ENCODE data around the gene PPTC7. TPM values are rescaled to one million over a fixed set of nuclear protein-coding genes. Genes with fewer than 3 reads are reported as not detected.
"Not testable (repeated sequence)": the region's sequence is repeated elsewhere in the genome, so short reads cannot be mapped to it uniquely, and the experiment has no call there.

PPTC7 gene, protein sequence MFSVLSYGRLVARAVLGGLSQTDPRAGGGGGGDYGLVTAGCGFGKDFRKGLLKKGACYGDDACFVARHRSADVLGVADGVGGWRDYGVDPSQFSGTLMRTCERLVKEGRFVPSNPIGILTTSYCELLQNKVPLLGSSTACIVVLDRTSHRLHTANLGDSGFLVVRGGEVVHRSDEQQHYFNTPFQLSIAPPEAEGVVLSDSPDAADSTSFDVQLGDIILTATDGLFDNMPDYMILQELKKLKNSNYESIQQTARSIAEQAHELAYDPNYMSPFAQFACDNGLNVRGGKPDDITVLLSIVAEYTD
- total RNA-seq: 10 to 100 TPM; 30.7 to 32.4 TPM
- long read RNA-seq, full-length matches to known transcripts: 10 of 23 reads
- long read RNA-seq, partial matches to known transcripts: 1 of 23 reads
- long read RNA-seq, other reads (novel, unspliced or antisense): 12 of 23 reads

GRCh38 chr12:110583137-110584059 lies at the start of gene PPTC7:
Gene PPTC7, minus strand, starts transcription at chr12:110583318. Its CDS starts 287 bp downstream, at chr12:110583031.
- peak; percentile 89 for ATAC-seq
- intact Hi-C loops (cut with DNase I, micrococcal nuclease): no loop called here

GRCh38 chr12:110627500-110628195 lies 44.5 kb upstream of the PPTC7 start:
- DNase-seq: no peak

More at GRCh38 chr12:110583137-110584059, at the start of gene PPTC7:
- peak; percentile 97 to 98 for DNase-seq

DNA sequence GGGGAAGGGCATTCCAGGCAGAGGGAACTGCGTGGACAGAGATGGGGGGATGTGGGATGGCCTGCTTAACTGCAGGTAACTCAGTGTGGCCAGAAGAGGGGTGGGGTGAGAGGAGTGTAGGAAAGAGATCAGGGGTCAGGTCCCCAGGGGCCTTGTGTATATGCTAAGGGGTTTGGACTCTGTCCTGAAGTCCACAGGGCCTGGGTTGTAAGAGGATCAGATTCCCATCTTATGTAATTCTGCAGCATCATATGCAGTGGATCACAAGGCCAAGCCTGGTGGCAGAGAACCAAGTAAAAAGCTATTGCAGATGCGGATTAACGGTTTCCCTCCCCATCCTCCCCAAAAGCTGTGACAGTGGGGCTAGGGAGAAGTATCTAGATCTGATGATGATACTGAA lies 39.5 kb upstream of the PPTC7 start:
- intact Hi-C loops (cut with DNase I, micrococcal nuclease): no loop called here
- DNase-seq: no peak
- no peak for ATAC-seq

More at GRCh38 chr12:110627500-110628195, 44.5 kb upstream of the PPTC7 start:
- intact Hi-C loops (cut with DNase I, micrococcal nuclease): no loop called here
- ATAC-seq: no peak

DNA sequence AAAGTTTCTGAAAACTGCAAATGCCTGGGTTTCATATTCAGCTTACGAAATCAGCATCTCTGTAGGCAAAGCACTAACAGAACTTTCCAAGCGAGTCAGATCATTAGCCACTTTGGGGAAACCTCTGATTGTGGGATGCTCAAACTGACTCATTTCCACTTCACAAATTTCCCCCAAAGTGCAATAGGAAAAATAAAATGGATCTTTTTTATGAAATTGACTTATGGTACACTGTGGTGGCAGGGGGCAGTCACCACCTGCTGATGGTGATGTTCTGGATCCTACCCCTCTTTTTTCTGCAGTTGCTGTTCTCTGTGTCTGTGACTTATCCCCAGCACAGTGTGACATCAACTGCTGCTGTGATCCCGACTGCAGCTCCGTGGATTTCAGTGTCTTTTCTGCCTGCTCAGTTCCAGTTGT lies 36.4 kb upstream of the PPTC7 start:
- DNase-seq (no peak), ATAC-seq (no peak)
- intact Hi-C loops (cut with DNase I, micrococcal nuclease): no loop called here

DNA sequence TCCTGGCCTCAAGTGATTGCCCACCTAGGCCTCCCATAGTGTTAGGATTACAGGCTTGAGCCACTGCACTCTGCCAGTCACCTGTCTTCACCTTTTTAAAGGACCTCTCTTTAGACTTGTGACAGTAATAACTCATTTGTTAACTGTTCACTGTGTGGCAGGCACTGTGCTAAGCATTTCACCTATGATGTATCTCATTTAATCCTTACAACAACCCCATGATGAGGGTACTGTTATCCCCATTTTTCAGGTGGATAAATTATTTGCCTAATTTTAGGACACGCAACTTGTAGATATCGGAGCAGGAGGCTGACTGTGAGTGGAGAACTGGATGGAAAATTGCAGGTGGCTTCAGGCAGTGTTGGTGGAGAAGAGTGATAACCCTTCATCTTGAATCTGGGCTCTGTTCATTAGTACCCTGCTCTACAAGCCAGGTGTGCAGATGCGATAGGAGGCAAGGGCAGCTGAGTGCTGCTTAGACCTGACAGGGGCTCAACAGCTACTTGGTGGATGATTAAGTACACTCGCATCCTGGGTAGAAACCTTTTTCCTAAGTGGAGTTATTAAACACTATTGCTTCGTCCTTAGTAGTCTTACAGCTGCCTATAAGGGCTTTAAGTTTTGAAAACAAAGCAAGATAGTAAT lies 33.5 kb upstream of the PPTC7 start:
- DNase-seq (no peak), ATAC-seq (no peak)
- intact Hi-C loops (cut with DNase I, micrococcal nuclease): no loop called here

DNA sequence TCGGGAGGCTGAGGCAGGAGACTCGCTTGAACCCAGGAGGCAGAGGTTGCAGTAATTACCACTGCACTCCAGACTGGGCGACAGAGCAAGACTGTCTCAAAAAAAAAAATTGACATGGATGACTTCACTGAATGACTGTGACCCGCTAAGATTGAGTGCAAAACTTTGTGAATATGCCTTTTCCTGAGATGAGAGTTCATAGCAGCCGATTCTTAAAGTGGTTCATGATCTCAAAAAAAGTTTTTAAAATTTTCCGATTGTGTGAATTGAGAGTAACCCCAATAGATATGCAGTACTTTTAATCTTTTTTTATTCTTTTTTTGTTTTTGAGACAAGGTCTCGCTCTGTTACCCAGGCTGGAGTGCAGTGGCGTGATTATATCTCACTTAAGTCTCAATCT lies 32.1 kb upstream of the PPTC7 start:
- intact Hi-C loops (cut with DNase I, micrococcal nuclease): no loop called here
- no peak for ATAC-seq
- DNase-seq: no peak

- intact Hi-C loops (cut with DNase I, micrococcal nuclease): no loop called here
- ATAC-seq (peak; percentile 99), DNase-seq (peak; percentile 98)
Measured at GRCh38 chr12:110613771-110614684, 30.9 kb upstream of the PPTC7 start, which contains the start of gene TCTN1. Gene TCTN1, plus strand, starts transcription at chr12:110614129. Its CDS starts 54 bp downstream, at chr12:110614183.

DNA sequence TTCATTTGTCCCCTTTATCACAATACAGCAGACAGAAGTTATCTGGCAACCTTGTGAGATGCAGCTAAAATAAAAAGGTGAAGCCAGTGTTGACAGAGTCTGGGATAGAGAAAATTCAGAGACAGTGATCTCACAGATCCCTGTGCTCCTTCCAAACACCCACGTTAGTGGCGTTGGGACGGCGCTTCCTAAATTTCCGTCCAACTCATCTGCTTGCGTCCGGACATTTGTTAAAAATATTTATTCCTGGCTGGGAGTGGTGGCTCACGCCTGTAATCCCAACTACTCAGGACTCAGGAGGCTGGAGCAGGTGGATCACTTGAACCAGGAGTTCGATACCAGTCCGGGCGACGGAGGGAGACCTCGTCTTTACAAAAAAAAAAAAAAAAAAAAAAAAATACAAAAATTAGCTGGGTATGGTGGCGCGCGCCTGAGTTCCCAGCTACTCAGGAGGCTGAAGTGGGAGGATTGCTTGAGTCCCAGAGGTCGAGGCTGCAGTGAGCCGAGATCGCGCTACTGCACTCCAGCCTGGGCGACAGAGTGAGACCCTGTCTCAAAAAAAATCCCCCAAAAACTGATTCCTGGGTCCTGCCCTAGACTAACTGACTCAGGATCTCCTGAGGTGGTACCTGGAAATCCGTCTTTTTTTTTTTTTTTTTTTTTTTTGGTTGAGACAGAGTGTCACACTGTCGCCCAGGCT lies 30.1 kb upstream of the PPTC7 start:
- intact Hi-C loops (cut with DNase I, micrococcal nuclease): no loop called here
- ATAC-seq (peak; percentile 0), DNase-seq (no peak)

- ATAC-seq (no peak), DNase-seq (no peak)
- intact Hi-C loops (cut with DNase I, micrococcal nuclease): loop anchor here in 1 of 2 donors (10.0 kb wide), 1 partner anchor 101 kb away; the partner anchor contains the start of genes RAD9B and VPS29
Measured at GRCh38 chr12:110606253-110606611, 23.1 kb upstream of the PPTC7 start.

DNA sequence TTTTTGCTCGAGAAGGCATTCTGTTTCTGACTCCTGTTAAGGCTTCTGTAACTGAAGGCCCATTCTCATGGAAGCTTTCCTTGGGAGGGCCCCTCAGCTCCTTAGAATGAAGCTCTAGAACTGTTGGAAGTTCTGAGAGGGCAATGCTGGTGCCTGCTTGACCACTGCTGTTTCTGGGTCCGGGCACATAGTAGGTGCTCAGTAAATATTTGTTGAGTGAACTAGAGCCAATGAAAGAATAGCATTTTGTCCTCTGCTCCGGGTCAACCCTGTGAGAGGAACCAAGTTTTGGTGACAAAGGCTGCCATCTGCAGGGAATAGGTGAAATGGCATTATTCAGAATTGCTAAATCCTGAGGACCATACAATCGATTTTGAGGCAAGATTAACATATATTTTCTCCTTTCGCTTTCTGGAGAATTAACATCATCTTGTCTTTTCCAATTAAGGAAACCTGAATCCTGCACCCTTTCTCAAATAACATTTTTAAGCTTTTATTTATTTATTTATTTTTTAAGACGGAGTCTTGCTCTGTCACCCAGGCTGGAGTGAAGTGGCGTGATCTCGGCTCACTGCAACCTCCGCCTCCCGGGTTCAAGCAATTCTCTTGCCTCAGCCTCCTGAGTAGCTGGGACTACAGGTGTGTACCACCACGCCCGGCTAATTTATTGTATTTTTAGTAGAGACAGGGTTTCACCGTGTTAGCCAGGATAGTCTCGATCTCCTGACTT lies 19.1 kb upstream of the PPTC7 start:
- intact Hi-C loops (cut with DNase I, micrococcal nuclease): loop anchor here (5.0 to 10.0 kb wide), 2 partner anchors 90 to 97 kb away; partner anchors contain the start of genes RAD9B (in 1 of the 2) and VPS29 (in 1 of the 2)
- DNase-seq: not testable (repeated sequence)
- ATAC-seq: peak; percentile 84

GRCh38 chr12:110600254-110600653 lies 17.1 kb upstream of the PPTC7 start:
- DNase-seq: no peak
- intact Hi-C loops (cut with DNase I, micrococcal nuclease): loop anchor here (5.0 to 10.0 kb wide), 2 partner anchors 88 to 95 kb away; partner anchors contain the start of genes RAD9B (in 1 of the 2) and VPS29 (in 1 of the 2)
- peak; percentile 60 for ATAC-seq

GRCh38 chr12:110599334-110599733 lies 16.2 kb upstream of the PPTC7 start:
- intact Hi-C loops (cut with DNase I, micrococcal nuclease): no loop called here
- no peak for DNase-seq
- no peak for ATAC-seq

- DNase-seq (no peak), ATAC-seq (no peak)
- intact Hi-C loops (cut with DNase I, micrococcal nuclease): no loop called here
Measured at GRCh38 chr12:110597885-110598284, 14.8 kb upstream of the PPTC7 start.

GRCh38 chr12:110592919-110593318 lies 9.8 kb upstream of the PPTC7 start:
- intact Hi-C loops (cut with DNase I, micrococcal nuclease); ATAC-seq; DNase-seq: not testable (repeated sequence)

- intact Hi-C loops (cut with DNase I, micrococcal nuclease): no loop called here
- peak; percentile 38 for ATAC-seq
- no peak for DNase-seq
Measured at GRCh38 chr12:110592078-110592477, 9.0 kb upstream of the PPTC7 start.

All from left colon (tissue), 2 donors.